ENCODE data around the gene CHADL. TPM values are rescaled to one million over a fixed set of nuclear protein-coding genes. Genes with fewer than 3 reads are reported as not detected.

Gene CHADL
- total and polyA plus RNA-seq, 4 donors, result 1.00 to 4.2 (median 3.9) TPM

DNA sequence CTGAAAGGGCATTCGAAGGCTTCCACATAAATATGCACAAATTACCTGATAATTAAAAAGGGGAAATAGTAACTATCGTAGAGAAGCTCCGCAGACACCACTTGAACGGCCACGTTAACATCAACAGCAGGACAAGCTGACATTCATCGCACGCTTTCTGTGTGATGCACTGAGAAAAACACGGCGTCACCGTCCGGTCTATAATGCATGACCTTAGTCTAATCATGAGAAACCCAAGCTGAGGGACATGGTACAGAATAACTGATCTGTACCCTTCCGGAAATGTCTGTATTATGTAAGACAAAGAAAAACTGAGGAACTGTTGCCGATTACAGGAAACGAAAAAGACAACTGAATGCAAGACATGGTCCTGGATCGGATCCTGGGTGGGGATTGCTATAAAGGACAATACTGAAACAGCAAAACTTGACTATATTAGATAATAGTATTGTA is 45.9 kb upstream of the CHADL start:
- H3K27me3 ChIP-seq (ENCODE audit: control insufficient read depth in 3 of 3, insufficient read depth in 3 of 3, low read length in 2 of 3), result no peaks in the 10 kb centered on the region
- TF ChIP-seq, protein P1, sequence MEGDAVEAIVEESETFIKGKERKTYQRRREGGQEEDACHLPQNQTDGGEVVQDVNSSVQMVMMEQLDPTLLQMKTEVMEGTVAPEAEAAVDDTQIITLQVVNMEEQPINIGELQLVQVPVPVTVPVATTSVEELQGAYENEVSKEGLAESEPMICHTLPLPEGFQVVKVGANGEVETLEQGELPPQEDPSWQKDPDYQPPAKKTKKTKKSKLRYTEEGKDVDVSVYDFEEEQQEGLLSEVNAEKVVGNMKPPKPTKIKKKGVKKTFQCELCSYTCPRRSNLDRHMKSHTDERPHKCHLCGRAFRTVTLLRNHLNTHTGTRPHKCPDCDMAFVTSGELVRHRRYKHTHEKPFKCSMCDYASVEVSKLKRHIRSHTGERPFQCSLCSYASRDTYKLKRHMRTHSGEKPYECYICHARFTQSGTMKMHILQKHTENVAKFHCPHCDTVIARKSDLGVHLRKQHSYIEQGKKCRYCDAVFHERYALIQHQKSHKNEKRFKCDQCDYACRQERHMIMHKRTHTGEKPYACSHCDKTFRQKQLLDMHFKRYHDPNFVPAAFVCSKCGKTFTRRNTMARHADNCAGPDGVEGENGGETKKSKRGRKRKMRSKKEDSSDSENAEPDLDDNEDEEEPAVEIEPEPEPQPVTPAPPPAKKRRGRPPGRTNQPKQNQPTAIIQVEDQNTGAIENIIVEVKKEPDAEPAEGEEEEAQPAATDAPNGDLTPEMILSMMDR (IDR thresholded peaks at IDR 0.05; ENCODE audit: control extremely low read depth, extremely low read depth), result no peak
- H3K27ac ChIP-seq (ENCODE audit: low read depth in 1 of 2, low read length in 1 of 2), result peak overlapping the region; percentile 66 to 97
- peaks cover 0 to 17% (median 8%) of the 10 kb centered on the region in 5 donors for H3K4me1 ChIP-seq (ENCODE audit: control insufficient read depth in 5 of 5, insufficient read depth in 5 of 5, low read length in 5 of 5)
- DNase-seq (peak in 1 of 3 donors; percentile 73), ATAC-seq (ENCODE audit: insufficient read depth, low FRiP score) (no peak)
- peak overlapping the region; percentile 59 to 80 for H3K9ac ChIP-seq (ENCODE audit: insufficient read depth in 1 of 2, low read length in 2 of 2)
- 0% methylated on average over 15 of the region's 15 CpGs for WGBS, 2 donors
- peaks cover 0 to 8% (median 3%) of the 10 kb centered on the region in 4 donors for H3K36me3 ChIP-seq (ENCODE audit: control insufficient read depth in 4 of 4, insufficient read depth in 4 of 4, low read length in 4 of 4)
- peak overlapping the region; percentile 37 for H3K4me3 ChIP-seq
- H3K9me3 ChIP-seq (ENCODE audit: control insufficient read depth in 4 of 4, insufficient read depth in 3 of 4, low read length in 3 of 4), result no peaks in the 10 kb centered on the region

- ATAC-seq (ENCODE audit: insufficient read depth, low FRiP score), result peak; percentile 99
Observed at GRCh38 chr22:41285820-41286638, 45.3 kb upstream of the CHADL start, which contains the start of gene RANGAP1. RANGAP1 (minus strand) TSS chr22:41286187; CDS start chr22:41281044, 5,143 bp downstream.

GRCh38 chr22:41285441-41285819 is 44.7 kb upstream of the CHADL start:
- peak; percentile 17 to 43 (median 32) for DNase-seq

More at GRCh38 chr22:41285820-41286638, 45.3 kb upstream of the CHADL start, which contains the start of gene RANGAP1:
- Histone ChIP-seq H3K27me3 (ENCODE audit: control insufficient read depth in 3 of 3, insufficient read depth in 3 of 3, low read length in 2 of 3) (no peaks in the 10 kb centered on the region), H3K36me3 (ENCODE audit: control insufficient read depth in 4 of 4, insufficient read depth in 4 of 4, low read length in 4 of 4) (peaks cover 0 to 8% (median 5%) of the 10 kb centered on the region in 4 donors), H3K9me3 (ENCODE audit: control insufficient read depth in 4 of 4, insufficient read depth in 3 of 4, low read length in 3 of 4) (no peaks in the 10 kb centered on the region), H3K4me3 (peak within 1 kb of the TSS; percentile 95), H3K9ac (ENCODE audit: insufficient read depth in 1 of 2, low read length in 2 of 2) (peak within 1 kb of the TSS; percentile 59 to 80), H3K27ac (ENCODE audit: low read depth in 1 of 2, low read length in 1 of 2) (peak within 1 kb of the TSS; percentile 97 to 98), H3K4me1 (ENCODE audit: control insufficient read depth in 5 of 5, insufficient read depth in 5 of 5, low read length in 5 of 5) (peaks cover 0 to 19% (median 8%) of the 10 kb centered on the region in 5 donors)
- peak; percentile 99 to 100 (median 99) for DNase-seq
- TF ChIP-seq, protein P1 (IDR thresholded peaks at IDR 0.05; ENCODE audit: control extremely low read depth, extremely low read depth), result no peak
- 0% methylated on average over 71 to 77 of the region's 77 CpGs for WGBS, 2 donors

More at GRCh38 chr22:41285441-41285819, 44.7 kb upstream of the CHADL start:
- Histone ChIP-seq H3K4me3 (peak overlapping the region; percentile 95), H3K4me1 (ENCODE audit: control insufficient read depth in 5 of 5, insufficient read depth in 5 of 5, low read length in 5 of 5) (peaks cover 0 to 16% (median 8%) of the 10 kb centered on the region in 5 donors), H3K9ac (ENCODE audit: insufficient read depth in 1 of 2, low read length in 2 of 2) (peak overlapping the region in 1 of 2 donors; percentile 20), H3K27me3 (ENCODE audit: control insufficient read depth in 3 of 3, insufficient read depth in 3 of 3, low read length in 2 of 3) (no peaks in the 10 kb centered on the region), H3K27ac (ENCODE audit: low read depth in 1 of 2, low read length in 1 of 2) (peak overlapping the region; percentile 89 to 98), H3K9me3 (ENCODE audit: control insufficient read depth in 4 of 4, insufficient read depth in 3 of 4, low read length in 3 of 4) (no peaks in the 10 kb centered on the region), H3K36me3 (ENCODE audit: control insufficient read depth in 4 of 4, insufficient read depth in 4 of 4, low read length in 4 of 4) (peaks cover 2 to 14% (median 8%) of the 10 kb centered on the region in 4 donors)
- WGBS, 2 donors, result 1% methylated on average over 30 of the region's 30 CpGs
- TF ChIP-seq, protein P1 (IDR thresholded peaks at IDR 0.05; ENCODE audit: control extremely low read depth, extremely low read depth), result no peak
- ATAC-seq (ENCODE audit: insufficient read depth, low FRiP score), result peak; percentile 28
